SK-N-SH treated with all-trans-retinoic acid at 6 μM for 48 hours (cell line): ENCODE measurements around the gene KIF6.

Experiments
- ARNTL ChIP-seq: fragments of 450-650 bp; formaldehyde crosslinking; IDR thresholded peaks from 2 replicates; pipeline ENCODE4 v1.5.0; 2020; ENCODE audit warnings: low read depth, mild to moderate bottlenecking, moderate library complexity, borderline replicate concordance
- CREB5 ChIP-seq: fragments of 250-450 bp; sonication (Bioruptor Pico); IDR thresholded peaks from 2 replicates; pipeline ENCODE4 v1.5.1; 2020; ENCODE audit warnings: low read depth, mild to moderate bottlenecking, moderate library complexity
- PATZ1 ChIP-seq: fragments of 250-450 bp; sonication (Bioruptor Pico); IDR thresholded peaks from 2 replicates; pipeline ENCODE4 v1.8.0; 2020; ENCODE audit warnings: mild to moderate bottlenecking, moderate library complexity, borderline replicate concordance

DNA sequence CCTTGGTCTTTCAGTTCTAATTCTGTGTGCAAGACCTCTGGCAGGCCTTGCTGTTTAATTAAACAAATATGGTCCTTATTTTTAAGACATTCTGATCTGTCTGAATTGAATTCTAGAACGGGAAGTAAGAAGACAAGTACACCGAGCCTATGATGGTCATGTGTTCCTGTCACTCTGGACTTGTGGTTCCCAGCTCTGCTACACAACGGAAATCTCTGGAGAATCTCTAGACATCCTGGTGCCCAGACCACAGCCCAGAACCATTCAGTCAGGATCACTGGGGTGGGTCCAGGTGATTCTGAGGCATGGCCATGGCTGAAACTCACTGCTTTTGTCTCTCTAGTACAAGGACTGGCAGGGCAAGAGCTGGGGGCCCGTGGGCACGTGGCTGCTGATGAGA, 386.8 kb downstream of the KIF6 start:
- TF ChIP-seq PATZ1 (CRISPR knock-in tag): no peak
- no peak for TF ChIP-seq ARNTL
- no peak for TF ChIP-seq CREB5 (CRISPR knock-in tag)
